Sigmoid colon (tissue), 4 donors: ENCODE measurements around the gene SLC8A1.

Experiments used
- POLR2A ChIP-seq, 2 donors: fragments of 450-650 bp; IDR thresholded peaks; one replicate each; pipeline ENCODE4 v1.6.1; 2016; ENCODE audit warnings: antibody characterized with exemption in 2 of 2, mild to moderate bottlenecking in 2 of 2, moderate library complexity in 2 of 2
- POLR2AphosphoS5 ChIP-seq, 4 donors: sonication (generic); formaldehyde crosslinking; IDR thresholded peaks; one replicate each; pipeline ENCODE4 v1.6.1; 2017; ENCODE audit warnings: antibody characterized with exemption in 4 of 4
- TF ChIP-seq, protein P1 (sequence below), 4 experiments: fragments of 450-650 bp in 3 of 4; fragments of 200-600 bp in 1 of 4; IDR thresholded peaks; one replicate each; pipeline ENCODE4 v1.5.1; 2016 to 2019; ENCODE audit warnings: antibody characterized with exemption in 4 of 4, mild to moderate bottlenecking in 3 of 4, moderate library complexity in 2 of 4

DNA sequence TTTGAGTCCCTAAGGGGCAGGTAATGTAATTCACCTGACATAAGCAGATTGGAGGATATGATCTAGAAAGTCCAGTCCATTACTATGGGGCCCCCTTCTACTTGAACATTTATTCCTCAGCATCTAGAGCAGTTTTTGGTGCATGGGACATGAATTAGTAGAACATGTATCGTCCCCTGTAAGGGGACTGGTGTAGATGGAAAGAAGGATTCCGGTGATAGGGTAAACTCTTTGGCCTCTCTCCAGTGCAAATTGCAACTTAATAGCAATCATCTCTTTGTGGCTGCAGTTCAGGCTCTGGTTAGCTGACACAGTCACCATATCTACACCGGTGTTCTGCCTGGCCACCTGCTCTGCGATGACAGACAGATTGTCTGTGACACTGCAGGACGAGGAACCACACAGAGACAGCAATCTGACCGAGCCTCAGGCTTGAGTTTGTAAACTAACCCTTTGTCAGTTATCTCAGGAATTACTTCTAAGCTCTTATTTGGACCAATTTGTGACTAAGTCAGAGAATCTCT is 6.4 kb upstream of the SLC8A1 start:
- TF ChIP-seq, protein P1, sequence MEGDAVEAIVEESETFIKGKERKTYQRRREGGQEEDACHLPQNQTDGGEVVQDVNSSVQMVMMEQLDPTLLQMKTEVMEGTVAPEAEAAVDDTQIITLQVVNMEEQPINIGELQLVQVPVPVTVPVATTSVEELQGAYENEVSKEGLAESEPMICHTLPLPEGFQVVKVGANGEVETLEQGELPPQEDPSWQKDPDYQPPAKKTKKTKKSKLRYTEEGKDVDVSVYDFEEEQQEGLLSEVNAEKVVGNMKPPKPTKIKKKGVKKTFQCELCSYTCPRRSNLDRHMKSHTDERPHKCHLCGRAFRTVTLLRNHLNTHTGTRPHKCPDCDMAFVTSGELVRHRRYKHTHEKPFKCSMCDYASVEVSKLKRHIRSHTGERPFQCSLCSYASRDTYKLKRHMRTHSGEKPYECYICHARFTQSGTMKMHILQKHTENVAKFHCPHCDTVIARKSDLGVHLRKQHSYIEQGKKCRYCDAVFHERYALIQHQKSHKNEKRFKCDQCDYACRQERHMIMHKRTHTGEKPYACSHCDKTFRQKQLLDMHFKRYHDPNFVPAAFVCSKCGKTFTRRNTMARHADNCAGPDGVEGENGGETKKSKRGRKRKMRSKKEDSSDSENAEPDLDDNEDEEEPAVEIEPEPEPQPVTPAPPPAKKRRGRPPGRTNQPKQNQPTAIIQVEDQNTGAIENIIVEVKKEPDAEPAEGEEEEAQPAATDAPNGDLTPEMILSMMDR (IDR thresholded peaks at IDR 0.05) = no peak
- TF ChIP-seq POLR2A (IDR thresholded peaks at IDR 0.05) (no peak), POLR2AphosphoS5 (IDR thresholded peaks at IDR 0.05) (no peak)
